Measurements from ENCODE around the gene HEATR9. TPM values are rescaled to one million over a fixed set of nuclear protein-coding genes. Genes with fewer than 3 reads are reported as not detected.

HEATR9 gene
- total RNA-seq, 1 donor from 2014 or later: 0.09 TPM

DNA sequence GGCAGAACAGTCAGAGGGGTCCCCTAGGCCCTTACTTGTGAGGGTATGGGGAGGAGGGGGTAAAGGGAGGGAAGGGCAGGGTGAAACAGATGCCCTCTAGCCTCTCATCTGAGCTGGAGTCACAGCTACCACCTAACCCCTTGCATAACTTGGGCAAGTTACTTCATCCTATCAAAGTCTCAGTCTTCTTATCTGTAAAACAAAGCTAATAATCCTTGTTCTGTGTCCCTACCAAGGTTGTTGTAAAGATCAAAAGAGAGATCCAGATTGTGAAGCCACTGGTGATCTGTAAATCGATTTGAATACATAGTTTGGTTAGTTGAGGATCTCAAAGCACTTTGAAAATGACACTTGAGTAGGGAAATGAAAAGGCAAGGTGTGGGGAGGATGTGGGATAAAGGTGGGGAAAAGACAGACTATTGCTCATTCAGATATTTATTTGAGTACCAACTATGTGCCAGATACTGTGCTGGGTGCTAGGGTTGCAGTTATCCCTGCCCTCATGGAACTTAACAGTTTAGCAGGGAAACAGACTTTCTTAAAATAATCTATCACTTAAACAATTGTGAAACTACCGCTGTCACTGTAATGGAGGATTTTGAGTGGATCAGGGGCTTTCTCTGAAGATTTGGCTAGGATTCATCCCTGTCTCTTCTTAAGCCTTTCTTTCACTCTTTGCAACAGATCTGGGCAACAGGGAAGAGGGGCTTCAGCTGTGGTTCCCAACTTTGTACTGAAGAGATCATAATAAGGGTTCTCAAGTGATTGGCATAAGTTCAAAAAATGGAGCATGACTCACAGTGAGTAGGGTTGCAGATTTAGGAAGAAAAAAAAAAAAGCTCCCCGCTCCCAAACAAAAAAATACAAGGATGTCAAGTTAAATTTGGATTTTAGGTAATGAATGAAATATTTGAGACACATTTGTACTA lies 3.0 kb downstream of the HEATR9 start:
- no peak for DNase-seq (ENCODE audit: low spot score)

DNA sequence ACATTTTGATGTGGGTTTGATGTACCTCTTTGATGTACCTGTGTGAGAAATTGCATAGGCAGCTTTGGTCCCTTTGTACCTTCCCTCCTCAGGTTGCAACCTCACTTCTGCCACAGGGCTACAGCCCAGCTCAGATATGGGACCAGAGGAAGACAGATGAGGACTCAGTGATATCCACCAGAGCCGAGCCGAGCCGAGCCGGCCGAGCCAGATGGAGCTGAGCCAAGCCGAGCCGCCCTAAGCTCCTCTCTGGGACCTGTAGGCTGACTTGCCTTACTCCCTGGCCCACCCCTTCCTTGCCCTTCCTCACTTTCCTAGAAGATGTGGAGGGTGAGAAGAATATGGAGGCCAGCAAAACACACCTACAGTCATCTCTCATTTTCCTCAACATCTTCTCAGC lies 3.8 kb downstream of the HEATR9 start:
- no peak for DNase-seq (ENCODE audit: low spot score)

DNA sequence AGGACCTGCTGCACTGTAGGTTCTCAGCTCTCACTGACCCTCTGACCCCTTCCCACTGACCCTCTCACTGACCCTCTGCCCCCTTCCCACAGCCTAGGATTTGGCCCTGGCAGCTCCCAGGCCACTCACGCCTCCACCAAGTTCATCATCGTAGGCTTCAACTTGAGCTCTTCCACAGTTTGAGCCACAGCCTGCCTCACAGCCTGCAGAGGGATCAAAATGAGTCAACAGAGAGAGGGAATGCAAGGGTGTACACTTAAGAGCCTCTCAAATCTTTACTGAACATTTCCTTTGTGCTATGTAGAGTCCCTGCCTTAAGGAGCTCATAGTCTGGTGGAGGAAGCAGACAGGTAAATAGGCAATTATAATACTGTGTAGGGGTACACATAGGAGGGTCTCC lies 12.1 kb downstream of the HEATR9 start:
- no peak for DNase-seq (ENCODE audit: low spot score)

DNA sequence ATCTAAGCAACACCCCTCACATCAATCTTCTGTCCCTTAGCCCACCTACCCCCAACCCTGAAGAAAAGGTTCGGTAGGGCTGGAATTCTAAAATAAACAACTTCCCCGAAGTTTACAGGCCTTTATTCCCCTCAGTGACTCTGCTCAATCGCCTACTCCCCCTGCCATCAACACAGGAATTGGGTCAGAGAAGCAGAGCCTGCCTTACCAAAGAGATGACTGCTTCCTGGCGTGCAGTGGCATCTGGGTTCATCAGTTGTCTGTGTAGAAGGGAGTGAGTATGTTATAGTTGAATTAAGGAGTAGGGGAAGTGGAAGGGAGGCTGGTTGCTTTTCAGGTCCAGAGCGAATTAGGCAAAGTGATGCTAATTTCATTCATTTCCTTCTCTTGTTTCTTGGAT lies 12.7 kb downstream of the HEATR9 start:
- no peak for DNase-seq (ENCODE audit: low spot score)

DNA sequence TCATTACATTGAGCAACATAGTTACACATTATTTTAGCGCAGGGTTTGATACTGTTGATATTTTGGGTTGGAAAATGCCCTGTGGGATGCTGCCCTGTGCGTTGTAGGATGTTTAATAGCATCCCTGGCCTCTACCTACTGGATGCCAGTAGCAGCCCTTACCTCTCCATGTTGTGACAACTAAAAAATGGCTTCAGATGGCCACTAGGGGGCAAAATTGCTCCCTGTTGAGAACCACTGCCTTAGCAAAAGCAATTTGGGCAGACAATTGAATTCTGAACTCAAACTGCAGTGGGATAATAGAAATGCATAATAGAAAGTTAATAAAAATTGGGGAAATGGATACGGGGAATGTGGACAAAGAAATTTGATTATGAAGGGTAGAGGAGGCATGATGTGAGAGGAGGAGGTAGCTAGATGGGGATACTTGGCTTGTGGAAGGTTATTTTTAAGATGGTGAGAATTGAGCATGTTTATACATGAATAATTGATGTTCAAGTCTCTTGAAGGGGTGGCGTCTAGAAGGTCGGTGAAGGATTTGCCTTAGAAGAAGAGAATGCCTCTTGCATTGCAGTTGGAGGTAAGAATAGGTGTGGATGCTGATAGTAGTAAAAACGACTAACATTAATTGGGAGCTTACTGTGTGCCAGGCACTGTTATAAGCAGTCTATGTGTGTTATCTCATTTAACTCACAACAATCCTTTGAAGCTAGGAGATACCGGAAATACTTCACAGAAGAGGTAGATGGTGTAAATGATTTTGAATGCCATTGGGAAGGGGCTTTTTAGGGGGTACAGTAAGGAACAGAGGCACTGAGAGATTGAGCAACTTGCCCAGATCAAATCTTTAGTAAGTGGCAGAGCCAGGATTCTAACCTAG lies 19.0 kb downstream of the HEATR9 start:
- DNase-seq (ENCODE audit: low spot score): peak; percentile 62

DNA sequence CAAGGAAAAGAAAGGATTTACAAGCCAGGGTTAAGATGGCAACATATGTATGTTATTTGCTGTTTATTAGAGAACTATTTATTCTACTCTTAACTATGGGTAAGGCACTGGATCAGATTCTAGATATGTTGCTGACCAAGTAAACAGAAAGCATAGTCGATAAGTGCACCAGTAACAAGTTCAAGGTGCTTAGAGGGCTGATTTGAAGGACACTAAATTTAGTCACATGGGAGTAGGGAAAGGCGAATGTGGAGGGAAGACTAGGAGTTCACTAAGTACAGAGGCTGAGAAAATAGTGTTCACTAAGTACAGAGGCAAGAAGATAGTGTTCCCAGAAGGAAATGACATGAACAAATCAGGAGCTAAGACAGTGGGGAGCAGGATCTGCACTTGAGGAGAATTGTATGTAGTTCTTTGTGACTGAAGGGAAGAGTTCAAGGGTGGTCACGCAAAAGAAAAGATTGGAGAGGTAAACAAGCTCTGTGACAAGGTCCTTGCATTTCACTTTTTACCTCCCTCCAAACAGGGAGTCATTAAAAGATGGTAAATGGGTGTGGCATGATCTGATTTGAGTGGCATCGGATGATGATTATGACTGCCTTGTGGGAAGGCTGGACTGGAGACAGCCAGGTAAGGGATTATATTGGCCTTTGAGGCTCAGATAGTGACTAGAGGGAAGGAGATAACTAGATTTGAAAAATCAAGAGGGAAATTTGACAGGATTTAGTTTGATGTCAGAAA lies 20.9 kb downstream of the HEATR9 start:
- no peak for DNase-seq (ENCODE audit: low spot score)

DNA sequence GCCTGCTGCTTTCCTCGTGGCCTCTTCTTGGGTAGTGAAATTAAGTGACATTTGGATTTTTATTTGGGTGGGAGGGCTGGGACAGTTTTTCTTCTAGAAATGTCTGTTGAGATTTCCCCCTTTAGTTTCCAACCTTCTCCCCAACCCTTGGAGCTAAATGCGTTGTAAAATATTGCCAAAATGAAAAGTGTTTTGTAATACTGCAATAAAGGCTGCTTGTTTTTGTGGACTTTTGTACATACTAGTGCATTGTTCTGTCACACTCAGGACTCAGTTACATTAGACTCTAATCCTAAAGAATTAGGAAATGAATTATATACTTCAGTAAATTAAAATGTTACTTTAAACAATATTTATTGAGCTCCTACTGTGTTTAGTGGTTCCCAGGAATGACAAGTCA lies 21.7 kb downstream of the HEATR9 start:
- DNase-seq (ENCODE audit: low spot score): no peak

DNA sequence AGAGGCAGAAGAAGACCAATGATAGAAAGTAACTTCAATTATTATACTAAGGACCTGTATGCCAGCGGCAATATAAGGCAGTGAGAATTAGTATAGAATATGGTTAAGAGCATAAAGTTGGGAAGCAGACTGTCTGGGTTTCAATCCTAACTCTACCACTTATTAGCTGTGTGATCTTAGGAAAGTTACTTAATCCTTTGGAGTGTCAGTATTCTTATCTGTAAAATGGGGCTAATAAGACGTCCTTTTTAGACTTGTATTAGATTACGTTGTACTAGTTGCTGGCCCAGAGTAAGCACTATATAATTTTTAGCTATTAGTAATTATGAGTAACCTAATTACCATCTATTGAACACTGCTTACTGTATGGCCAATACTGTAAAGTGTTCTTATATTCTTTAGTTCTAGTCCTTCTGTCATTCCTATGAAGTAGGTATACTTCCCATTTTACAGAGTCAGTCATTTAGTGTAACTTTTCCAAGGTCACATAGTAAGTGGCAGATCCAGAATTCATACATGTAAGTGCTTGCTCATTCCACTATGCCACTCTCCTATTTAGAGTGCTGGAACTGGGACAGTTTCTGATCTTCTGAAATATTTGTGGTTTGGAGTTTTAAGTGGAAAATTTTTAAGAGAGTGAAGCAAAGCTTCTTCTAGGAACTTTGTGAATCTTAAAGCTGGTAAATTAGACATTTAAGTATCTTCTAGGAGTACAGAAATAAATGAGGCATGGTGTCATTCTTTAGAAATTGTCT lies 22.5 kb downstream of the HEATR9 start:
- DNase-seq (ENCODE audit: low spot score): no peak

DNA sequence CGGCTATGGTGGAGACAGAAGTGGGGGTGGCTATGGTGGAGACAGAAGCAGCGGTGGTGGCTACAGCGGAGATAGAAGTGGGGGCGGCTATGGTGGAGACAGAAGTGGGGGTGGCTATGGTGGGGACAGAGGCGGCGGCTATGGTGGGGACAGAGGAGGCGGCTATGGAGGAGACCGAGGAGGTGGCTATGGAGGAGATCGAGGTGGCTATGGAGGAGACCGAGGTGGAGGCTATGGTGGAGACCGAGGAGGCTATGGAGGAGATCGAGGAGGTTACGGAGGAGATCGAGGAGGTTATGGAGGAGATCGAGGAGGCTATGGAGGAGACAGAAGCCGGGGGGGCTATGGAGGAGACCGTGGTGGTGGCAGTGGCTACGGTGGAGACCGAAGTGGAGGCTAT lies 24.1 kb downstream of the HEATR9 start:
- no peak for DNase-seq (ENCODE audit: low spot score)

DNA sequence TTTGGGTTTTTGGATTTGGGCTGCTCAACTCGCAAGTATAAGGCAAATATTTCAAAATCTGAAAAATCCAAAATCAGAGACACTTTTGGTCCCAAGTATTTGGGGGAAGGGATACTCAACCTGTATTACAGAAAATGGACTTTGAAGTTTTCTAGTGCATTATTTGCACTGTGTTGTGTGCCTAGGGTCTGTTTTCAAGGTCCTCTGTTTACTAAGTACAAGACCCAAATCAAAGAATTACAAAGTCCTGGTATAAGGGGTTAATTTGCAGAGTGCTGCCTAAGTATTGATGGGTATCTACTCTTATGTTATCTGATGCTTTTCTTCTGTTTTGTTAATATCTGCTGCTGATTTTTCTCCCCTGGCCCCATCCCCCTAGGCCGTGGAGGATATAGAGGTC lies 25.0 kb downstream of the HEATR9 start:
- DNase-seq (ENCODE audit: low spot score): no peak

DNA sequence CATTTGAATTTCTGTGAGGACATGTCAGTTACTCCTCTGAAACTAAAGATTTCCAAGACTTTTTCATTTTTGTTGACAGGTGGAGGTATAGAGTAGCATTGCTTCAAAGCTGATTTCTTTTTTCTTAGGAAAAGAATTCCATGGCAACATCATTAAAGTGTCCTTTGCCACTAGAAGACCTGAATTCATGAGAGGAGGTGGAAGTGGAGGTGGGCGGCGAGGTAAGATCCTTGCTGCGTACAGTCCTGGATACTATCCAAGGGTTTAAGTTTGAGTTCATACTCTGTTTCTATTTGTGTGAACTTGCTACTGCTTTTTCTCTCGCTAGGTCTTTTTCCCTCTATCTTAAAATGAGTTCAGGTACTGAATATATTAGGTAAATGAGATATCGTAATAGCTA lies 26.5 kb downstream of the HEATR9 start:
- no peak for DNase-seq (ENCODE audit: low spot score)

DNA sequence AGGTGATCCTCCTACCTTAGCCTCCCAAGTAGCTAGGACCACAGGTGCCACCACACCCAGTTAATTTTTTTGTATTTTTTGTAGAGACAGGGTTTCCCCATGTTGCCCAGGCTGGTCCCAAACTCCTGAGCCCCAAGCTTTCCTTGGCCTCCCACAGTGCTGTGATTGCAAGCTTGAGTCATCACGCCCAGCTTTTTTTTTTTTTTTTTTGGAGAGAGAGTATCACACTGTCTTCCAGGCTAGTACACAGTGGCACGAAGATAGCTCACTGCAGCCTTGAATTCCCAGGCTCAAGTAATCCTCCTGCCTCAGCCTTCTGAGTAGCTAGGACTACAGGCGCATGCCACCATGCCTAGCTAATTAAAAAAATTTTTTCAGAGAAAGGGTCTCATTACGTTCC lies 27.2 kb downstream of the HEATR9 start:
- DNase-seq (ENCODE audit: low spot score): no peak

DNA sequence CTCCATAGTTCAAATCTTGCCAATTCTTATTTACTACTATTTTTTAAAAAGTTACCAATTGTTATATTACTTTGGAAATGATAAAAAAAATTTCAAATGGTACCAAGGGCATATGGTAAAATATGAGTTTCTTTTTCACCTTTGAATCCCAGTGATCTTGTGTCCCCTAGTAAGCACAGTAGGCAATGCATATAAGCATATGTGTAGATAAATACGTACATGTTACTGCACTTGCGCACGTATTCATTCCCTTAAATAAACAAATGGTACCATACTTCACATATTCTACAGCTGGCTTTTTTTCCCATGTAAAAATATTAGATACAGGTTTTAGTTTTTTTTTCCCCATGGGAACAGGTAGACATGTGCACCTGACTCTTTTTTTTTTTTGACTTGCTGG lies 27.6 kb downstream of the HEATR9 start:
- DNase-seq (ENCODE audit: low spot score): no peak

DNA sequence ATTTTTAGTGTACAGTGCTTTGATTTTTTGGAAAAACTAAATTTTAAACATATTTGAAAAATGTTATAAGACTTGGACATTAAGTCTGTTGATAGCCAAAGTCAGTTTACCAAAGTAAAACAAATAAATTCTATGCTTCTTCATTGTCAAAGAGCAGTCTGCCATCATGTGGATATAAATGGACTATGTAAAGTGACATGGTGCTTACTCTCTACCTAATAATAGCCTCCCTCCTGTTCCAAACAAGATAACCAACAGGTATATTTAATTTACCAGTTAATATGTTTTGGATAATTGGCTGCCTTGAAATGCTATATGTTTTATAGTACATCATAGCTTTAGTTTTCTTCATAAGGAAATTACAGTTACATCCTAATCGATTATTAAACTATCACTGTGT lies 43.5 kb downstream of the HEATR9 start:
- no peak for DNase-seq (ENCODE audit: low spot score)

DNA sequence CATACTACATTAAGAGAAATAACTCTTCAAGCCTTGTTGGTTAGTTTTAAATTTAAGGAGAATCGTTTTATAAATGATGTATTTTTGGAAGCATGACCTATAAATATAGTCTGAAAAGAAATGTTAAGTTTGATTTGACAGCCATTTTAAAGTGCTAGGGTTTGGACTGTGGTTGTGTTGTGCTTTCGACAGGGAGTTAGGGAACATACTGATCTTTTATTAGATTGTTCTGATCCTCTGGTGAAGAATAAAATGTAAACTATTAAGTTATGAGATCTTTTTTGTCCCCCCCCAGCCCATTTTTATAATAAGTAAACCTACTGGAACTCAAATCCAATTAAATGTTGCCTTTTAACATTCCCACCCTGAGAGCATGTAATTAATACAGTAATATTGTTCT lies 47.4 kb downstream of the HEATR9 start:
- no peak for DNase-seq (ENCODE audit: low spot score)

DNA sequence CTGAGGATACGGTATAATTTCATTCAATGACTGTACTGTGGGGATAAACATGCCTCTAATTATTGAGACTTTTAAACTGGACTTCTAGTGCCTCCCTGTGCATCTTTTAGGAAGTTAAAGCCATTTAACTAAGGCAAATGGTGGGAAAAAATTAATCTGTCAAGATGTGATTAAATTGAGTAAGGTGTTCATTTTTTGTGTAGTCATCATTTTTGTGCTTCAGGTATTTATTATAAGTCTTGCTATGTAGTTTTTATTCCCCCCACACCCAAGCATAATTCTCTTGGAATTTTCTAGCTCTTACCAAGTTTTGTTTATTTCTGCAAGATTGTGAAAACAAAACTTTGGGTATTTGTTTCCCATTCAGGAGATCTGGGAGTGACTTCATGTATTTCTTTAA lies 49.2 kb downstream of the HEATR9 start:
- DNase-seq (ENCODE audit: low spot score): no peak

DNA sequence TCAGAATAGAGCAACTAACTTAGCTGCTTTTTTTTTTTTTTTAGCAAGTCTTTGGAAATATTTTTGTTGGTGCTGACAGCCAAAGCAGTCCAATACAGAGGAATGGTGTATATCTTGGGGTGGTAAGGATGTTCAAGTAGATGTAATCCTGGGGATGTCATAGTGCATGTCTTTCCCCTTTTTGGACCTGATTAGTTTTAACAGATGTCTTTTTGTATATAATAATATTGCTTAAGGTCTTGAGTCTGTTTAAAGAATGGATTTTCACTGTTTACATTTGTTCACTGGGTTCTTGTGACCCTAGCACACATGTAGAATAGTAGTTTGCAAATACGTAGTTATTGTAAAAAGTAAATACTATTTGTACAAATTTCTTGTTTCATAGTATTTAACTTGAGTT lies 51.5 kb downstream of the HEATR9 start:
- DNase-seq (ENCODE audit: low spot score): no peak

DNA sequence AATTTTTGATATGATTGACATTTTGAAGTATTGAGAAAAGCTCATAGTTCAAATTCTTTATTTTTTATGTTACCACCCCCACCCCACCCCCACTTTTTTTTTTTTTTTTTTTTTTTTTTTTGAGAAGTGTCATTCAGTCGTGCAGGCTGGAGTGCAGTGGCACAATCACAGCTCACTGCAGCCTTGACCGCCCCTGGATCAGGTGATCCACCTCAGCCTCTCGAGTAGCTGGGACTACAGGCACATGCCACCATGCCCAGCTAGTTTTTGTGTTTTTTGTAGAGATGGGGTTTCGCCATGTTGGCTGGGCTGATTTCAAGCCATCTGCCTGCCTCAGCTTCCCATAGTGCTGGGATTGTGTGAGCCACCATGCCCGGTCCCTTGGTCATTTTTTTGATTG lies 52.0 kb downstream of the HEATR9 start:
- DNase-seq (ENCODE audit: low spot score): no peak

DNA sequence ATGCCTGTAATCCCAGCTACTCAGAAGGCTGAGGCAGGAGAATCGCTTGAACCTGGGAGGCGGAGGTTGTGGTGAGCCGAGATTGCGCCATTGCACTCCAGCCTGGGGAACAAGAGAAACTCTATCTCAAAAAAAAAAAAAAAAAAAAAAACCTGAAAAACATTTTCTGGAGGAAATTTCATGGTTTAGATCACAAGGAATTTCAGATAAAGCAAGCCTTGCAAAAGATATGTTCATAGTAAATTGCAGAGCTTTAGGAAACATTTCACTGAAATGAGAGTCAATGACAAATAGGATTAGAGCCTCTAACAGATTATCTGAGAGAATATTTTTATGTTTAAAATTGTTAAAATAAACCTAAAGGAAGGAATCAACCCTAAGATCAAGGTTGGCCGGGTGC lies 56.2 kb downstream of the HEATR9 start:
- DNase-seq (ENCODE audit: low spot score): no peak

DNA sequence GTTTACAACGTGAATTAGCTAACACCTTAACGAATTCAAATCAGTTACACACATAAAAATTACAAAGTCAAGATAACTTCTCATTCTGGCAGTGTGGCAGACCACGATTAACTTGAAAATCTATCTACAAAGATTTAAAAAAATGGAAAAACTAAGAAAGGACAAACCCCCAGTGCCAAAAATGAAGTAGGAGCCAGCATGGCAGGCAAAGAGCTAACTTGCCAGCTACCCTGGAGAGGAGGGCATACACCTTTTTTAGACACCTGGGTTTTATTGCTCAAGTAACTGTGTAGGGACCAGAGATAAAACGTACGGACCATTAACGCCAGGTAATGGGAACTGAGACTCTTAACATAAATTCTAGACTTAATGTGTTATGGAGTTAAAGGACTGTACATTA lies 56.9 kb downstream of the HEATR9 start:
- DNase-seq (ENCODE audit: low spot score): no peak

DNA sequence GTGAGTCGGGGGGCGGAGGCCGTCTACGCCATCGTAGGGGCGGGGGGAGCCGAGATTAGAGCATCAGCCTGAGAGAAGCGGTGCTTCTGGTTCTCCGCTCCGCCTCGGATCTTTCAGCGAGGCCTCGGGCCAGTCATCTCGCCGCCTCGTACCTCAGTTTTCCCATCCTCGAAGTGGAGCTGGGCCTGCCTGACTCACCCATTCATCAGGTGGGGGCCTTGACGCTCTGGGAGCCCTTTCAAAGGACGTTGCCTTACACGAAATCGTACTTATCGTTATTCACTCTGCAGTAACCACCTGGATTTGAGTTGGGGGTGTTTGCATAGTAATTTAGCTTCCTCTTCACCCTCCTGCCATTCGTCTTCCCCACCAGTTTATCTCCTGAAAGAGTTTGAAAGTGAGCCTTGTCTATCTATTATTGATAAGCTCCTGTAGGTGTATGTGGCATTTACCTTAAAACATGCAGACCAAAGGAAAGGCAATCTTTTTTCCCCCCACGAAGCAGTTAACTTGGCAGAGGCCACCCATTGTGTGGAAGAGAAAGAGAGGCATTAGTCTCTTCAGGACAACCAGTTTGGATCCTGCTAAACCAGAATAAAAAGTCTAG lies 58.7 kb downstream of the HEATR9 start:
- DNase-seq (ENCODE audit: low spot score): no peak

Measured in mucosa of gallbladder (tissue), 1 donor.